OCI-LY3 (cell line): ENCODE measurements around the gene ZNF579.

Experiments
- EZH2phosphoT487 ChIP-seq: fragments of 200-600 bp; shearing (Covaris generic); IDR thresholded peaks from 2 replicates; pipeline ENCODE4 v1.6.1; 2018; ENCODE audit warnings: antibody characterized with exemption, mixed run types, low read depth
- TF ChIP-seq, protein P1 (sequence below): fragments of 200-600, 300-600 bp; sonication (generic); IDR thresholded peaks from 2 replicates; pipeline ENCODE4 v1.5.1; 2014; ENCODE audit warnings: antibody characterized with exemption, low read length, low read depth

DNA sequence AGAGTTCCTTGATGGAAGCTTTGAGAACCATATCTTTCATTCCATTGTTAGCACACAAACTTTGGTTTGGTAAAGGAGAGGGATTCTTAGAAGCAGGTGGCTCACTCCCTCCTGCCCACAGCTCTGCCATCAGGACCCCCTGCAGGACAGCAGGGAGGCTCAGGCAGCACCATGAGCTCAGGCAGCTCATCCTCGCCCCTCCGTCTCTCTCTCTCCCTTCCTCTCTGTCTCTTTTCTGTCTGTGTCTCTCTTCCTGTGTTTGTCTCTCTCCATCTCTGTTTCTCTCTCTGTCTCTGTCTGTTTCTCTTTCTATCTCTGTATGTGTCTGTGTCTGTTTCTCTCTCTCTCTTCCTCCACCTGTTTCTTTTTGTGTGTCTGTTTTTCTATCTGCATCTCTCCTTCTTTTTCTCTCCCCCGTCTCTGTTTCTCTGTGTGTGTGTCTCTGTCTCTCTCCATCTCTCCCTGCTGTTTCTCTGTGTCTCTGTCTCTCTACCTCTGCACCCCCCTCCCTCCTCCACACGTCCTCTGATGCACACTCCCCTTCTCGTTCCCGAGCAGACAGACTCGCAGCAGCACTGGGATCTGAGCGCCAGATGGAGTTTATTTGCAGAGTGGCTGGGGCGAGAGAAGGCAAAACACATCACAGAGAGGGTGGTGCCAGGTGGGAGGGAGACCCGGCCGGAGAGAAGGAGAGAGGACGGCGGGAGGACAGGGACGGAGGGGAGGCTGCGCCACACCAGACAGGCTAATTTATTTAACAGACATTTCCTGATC is 52.4 kb downstream of the ZNF579 start:
- TF ChIP-seq, protein P1, sequence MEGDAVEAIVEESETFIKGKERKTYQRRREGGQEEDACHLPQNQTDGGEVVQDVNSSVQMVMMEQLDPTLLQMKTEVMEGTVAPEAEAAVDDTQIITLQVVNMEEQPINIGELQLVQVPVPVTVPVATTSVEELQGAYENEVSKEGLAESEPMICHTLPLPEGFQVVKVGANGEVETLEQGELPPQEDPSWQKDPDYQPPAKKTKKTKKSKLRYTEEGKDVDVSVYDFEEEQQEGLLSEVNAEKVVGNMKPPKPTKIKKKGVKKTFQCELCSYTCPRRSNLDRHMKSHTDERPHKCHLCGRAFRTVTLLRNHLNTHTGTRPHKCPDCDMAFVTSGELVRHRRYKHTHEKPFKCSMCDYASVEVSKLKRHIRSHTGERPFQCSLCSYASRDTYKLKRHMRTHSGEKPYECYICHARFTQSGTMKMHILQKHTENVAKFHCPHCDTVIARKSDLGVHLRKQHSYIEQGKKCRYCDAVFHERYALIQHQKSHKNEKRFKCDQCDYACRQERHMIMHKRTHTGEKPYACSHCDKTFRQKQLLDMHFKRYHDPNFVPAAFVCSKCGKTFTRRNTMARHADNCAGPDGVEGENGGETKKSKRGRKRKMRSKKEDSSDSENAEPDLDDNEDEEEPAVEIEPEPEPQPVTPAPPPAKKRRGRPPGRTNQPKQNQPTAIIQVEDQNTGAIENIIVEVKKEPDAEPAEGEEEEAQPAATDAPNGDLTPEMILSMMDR, result no peak
- no peak for TF ChIP-seq EZH2phosphoT487
